Measurements from ENCODE around the gene SRGAP1.

The SRGAP1 gene

GRCh38 chr12:63904653-63905052 is 60.2 kb downstream of the SRGAP1 start:
- in situ Hi-C loops (cut with MboI; ENCODE audit: low pct_unique_long_range_greater_than_20kb, low sequenced_read_pairs, unreplicated experiment): no loop called here
- no peak for DNase-seq (ENCODE audit: low spot score)
- no peak for TF ChIP-seq CTCF (IDR thresholded peaks at IDR 0.05; ENCODE audit: extremely low read depth, insufficient read depth, missing control alignments)

GRCh38 chr12:63905544-63905943 is 61.0 kb downstream of the SRGAP1 start:
- no peak for TF ChIP-seq CTCF (IDR thresholded peaks at IDR 0.05; ENCODE audit: extremely low read depth, insufficient read depth, missing control alignments)
- no peak for DNase-seq (ENCODE audit: low spot score)
- in situ Hi-C loops (cut with MboI; ENCODE audit: low pct_unique_long_range_greater_than_20kb, low sequenced_read_pairs, unreplicated experiment): no loop called here

GRCh38 chr12:63906876-63907275 is 62.4 kb downstream of the SRGAP1 start:
- TF ChIP-seq CTCF (IDR thresholded peaks at IDR 0.05; ENCODE audit: extremely low read depth, insufficient read depth, missing control alignments): no peak
- in situ Hi-C loops (cut with MboI; ENCODE audit: low pct_unique_long_range_greater_than_20kb, low sequenced_read_pairs, unreplicated experiment): no loop called here
- DNase-seq (ENCODE audit: low spot score): no peak

GRCh38 chr12:63907561-63907960 is 63.1 kb downstream of the SRGAP1 start:
- DNase-seq (ENCODE audit: low spot score): no peak
- TF ChIP-seq CTCF (IDR thresholded peaks at IDR 0.05; ENCODE audit: extremely low read depth, insufficient read depth, missing control alignments): no peak
- in situ Hi-C loops (cut with MboI; ENCODE audit: low pct_unique_long_range_greater_than_20kb, low sequenced_read_pairs, unreplicated experiment): no loop called here

- in situ Hi-C loops (cut with MboI; ENCODE audit: low pct_unique_long_range_greater_than_20kb, low sequenced_read_pairs, unreplicated experiment): no loop called here
- TF ChIP-seq CTCF (IDR thresholded peaks at IDR 0.05; ENCODE audit: extremely low read depth, insufficient read depth, missing control alignments): no peak
- DNase-seq (ENCODE audit: low spot score): no peak
These were observed 65.2 kb downstream of the SRGAP1 start for GRCh38 chr12:63909746-63910145.

- no peak for TF ChIP-seq CTCF (IDR thresholded peaks at IDR 0.05; ENCODE audit: extremely low read depth, insufficient read depth, missing control alignments)
- in situ Hi-C loops (cut with MboI; ENCODE audit: low pct_unique_long_range_greater_than_20kb, low sequenced_read_pairs, unreplicated experiment): no loop called here
- no peak for DNase-seq (ENCODE audit: low spot score)
These were observed 66.8 kb downstream of the SRGAP1 start for GRCh38 chr12:63911341-63911740.

- DNase-seq (ENCODE audit: low spot score): no peak
- in situ Hi-C loops (cut with MboI; ENCODE audit: low pct_unique_long_range_greater_than_20kb, low sequenced_read_pairs, unreplicated experiment): no loop called here
- no peak for TF ChIP-seq CTCF (IDR thresholded peaks at IDR 0.05; ENCODE audit: extremely low read depth, insufficient read depth, missing control alignments)
These were observed 68.2 kb downstream of the SRGAP1 start for GRCh38 chr12:63912651-63913050.

All from GM13977 (cell line).